HPDE6-E6E7 (cell line): ENCODE data around the gene DIO3.

Source experiments
- DNase-seq: peaks from one replicate; pipeline ENCODE4 v3.0.0; 2011; ENCODE audit warnings: missing footprints; ENCODE audit errors: extremely low spot score

DIO3 gene

DNA sequence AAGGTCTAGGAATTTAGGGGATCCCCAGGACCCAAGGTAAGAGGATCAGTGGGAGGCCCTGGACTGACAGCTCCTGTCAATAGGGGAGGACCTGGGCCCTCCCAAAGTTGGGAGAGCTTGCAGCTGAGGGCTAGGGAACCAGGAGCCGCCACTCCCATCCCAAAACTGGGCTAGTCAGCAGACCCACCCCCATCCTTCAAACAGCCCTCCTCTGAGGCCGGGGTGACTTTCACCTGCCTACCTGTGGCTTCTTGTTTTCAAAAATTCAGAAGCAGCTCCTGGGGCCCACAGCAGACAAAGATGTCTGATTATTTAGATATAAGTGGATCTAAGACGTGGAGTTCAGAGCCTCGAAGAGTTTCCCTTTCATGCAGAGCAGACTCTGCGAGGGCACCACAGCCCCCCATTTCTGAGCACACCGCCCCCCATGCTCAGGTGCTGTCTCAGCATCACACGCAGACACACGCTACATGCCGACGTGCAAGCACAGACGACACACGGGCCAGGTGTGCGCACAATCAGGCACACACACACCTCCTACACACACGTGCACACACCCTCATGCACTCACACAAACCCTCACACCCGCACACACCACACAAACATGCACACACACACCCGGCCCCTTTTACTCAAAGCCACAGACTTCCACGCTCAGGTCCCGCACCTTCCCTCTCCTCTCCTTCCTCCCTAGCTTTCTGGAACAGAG lies 21.9 kb downstream of the DIO3 start:
- no peak for DNase-seq

DNA sequence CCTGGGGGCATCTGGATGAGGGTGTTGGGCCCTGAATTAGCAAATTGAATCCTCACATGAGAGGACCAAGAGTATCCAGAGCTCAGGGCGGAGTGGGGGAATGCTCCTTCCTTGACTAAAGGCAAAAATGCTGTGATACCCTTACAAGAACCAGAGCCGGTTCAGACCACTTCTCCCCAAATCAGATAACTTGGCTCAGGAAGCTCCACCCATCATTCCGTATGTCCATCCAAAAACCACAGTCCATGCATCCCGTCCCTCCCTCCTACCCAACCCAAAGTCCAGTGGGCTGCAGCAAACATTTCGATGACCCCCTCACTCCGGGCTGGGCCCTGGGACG lies 22.4 kb downstream of the DIO3 start:
- DNase-seq = no peak

- no peak for DNase-seq
Measured at GRCh38 chr14:101584055-101584859, 23.0 kb downstream of the DIO3 start.

DNA sequence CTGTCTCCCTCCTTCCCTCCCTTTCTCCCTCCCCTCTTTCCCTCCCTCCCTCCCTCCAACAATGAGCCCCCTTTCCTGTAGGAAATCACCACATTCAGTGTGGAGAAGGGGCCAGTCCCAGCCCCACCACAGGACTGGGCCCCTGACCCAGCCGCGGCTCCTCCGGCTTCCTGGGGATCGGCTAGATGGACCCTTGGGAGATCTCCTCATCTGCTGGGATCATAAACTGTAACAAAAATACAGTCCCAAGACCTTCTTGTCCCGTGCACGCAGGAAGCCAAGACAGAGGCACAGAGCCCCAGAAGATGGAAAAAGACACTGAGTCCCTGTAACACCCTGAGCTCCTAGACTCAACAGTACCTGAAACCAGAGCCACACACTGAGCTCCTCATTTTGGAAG lies 23.9 kb downstream of the DIO3 start:
- no peak for DNase-seq

DNA sequence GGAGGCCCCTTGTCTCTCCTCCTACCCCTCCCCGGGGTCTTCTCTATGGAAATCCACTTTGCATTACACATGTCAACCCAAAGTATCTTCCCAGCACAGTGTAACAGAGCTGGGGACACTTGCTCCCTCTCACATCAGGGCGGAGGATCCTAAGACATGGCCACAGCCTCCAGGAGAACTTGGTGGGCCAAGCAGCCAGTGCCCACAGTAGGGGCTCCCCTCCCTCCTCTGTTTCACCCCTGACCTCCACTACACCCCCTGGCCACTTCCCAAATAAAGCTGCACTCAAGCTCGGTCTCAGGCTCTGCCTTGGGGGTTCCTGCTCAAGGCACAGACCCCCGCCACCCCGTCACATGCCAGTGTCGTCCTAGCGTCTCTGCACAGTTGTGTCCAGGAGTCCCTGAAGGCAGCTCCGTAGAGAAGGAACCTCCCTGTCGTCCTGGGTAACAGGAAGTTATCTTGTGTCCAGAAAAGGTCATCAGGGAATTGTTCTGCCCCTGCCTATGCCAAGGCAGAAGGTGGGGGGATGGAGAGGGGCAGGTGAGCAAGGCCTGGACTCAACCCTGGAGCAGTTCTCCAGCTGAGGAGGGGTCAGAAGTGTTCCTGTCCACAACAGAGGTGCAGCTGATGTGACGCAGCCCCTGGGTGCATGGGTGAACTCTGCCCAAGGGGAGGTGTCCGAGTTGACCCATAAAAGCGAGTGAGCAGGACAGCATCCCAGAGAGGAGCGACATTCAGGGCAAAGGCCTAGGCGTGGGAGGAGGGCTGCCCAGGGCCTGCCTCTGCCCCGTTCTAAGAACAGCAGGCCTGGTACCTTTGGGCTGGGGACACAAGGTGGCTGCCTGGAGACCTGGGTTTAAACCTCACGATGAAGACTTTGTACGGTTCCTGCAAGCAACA lies 25.5 kb downstream of the DIO3 start:
- DNase-seq = no peak

- DNase-seq = no peak
Measured at GRCh38 chr14:101587441-101587911, 26.2 kb downstream of the DIO3 start.

- DNase-seq = no peak
Measured at GRCh38 chr14:101588286-101588975, 27.1 kb downstream of the DIO3 start.

- no peak for DNase-seq
Measured at GRCh38 chr14:101588990-101589389, 27.7 kb downstream of the DIO3 start.

DNA sequence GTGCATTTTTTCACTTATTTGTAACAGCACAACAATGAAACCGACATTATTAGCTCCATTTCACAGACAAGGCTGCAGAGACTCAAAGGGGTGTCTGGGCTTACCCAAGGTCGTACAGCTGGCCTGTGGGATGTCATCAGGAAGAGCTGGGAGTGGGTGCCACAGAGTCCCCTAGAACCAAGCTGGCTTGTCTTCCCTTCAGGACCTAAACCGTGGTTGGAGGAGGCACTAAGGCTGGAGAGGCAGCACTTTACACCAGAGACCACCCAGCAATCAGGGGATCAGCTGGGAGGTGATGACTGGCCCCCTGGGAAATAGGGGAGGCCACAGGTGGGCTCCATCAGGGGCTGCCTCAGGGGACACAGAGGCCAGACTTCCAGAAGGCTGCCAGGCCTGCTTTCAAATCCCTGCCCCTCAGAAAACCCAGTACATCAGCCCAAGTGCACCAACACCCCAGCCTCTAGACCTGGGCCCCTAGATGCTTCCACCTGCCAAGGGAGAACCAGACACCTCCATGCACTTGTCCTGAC lies 28.3 kb downstream of the DIO3 start:
- DNase-seq = no peak

DNA sequence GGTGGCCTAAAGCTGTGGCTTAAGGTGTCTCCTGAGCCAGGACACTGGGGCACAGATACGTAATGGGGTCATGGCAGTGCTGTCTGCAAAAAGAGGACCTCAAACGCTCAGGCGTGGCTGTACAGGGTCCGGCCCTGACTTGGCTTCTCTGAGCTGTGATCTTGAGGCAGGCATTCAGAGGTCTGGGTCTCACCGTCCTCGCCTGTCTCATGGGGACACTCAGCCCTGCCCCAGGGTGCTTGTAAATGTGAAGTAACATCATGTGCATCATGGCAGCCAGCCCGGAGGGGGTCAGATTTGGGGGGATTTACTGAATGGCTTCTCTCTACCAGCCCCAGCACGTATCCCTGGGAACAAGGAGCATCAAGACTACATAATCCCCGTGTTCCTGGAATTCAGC lies 28.8 kb downstream of the DIO3 start:
- DNase-seq = no peak

DNA sequence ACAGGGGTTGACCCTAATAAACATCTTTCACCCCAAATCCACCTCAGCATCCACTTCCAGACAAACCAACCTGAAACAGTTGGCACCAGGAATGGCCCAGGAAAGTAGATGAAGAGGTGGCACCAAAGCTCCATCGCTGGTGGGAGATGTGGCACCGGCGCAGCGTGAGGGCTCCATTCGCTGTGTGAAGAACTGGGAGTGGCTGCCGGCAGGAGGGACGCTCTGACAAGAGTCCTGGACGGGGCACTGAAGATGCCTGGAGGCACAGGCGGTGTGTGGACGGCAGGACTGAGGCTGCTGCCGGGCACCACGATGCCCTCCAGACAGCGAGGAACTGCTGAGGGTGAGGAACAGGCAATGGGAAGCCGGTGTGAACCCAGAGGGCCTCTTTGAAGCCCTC lies 29.3 kb downstream of the DIO3 start:
- no peak for DNase-seq

- no peak for DNase-seq
Measured at GRCh38 chr14:101591121-101591520, 29.8 kb downstream of the DIO3 start.

DNA sequence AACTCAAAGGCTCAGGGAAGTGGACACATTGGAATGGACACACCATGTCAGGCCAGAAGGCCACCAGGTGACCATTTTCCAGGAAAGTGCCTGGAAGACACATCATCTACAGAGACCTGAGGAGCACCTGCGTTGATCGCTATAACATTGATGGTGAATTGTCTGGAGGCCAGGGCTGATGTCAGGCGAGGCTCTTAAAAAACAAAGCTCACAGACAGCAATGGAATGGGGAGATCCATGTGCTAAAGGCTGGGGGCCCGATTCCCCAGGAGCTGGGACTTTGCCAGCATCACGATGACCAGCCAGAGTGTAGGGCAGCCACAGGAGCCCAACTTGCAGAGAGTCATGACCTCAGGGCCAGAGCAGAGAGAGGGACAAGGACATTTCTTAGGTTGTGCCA lies 30.3 kb downstream of the DIO3 start:
- no peak for DNase-seq

DNA sequence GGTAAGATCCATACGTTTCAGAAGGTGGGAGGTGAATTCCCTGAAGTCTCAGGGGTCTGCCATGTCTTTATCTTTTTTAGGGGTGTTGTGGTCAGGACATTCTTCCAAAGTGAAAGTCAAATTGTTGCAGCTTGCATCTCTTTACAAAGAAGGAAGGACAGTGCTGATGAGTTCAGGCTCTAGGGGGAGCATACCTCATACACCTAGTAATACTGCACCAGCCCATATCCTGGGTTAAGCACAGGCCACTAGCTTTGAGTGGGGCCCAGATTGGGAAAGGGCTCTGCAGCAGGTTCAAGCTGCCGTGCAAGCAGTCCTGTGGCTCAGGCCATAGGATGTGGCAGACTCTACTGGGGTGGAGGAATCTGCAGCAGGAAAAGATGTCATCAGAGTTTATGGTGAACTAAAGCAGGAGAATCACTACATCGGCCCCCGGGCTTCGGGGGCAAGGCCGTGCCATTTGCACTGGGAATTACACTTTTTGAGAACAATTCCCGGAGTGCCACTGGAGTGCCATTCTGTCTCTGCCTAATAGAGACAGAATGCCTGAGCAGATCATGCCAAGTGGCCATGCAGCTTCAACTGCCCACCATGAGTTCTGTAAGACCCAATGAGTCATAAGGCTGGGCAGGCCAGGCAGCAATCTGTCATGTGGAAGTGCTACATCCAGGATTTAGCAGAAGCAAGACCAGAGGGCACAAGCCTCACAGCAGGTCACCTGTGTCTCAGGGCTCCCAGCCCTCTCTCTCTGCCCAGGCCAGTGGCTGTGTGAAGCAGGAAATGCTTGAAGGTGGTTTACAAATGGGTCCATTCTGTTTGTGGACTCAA lies 32.3 kb downstream of the DIO3 start:
- DNase-seq = no peak

DNA sequence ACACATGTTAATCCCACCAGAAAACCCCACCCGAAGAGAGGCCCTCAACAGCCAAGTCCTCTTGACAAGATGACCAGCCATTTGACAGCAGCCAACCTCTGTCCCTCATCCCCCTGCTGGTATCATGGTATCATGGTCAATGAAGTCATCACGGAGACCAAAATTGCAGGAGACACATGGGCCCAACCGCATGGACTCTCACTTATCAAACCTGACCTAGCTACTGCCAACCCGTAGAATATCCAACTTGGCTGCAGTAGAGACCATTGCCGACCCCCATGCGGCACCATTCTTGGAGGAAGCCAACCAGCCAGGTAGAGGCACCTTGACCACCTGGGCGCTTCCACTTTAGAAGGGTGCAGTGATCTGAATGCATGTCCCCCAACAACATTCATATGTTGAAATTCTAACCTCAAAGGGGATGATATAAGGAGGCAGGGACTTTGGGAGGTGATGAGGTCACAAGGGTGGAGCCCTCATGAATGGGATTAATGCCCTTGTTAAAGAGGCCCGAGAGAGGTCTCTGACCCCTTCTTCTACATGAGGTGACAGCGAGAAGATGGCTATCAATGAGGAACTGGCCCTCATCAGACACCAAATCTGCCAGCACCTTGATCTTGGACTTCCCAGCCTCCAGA lies 33.3 kb downstream of the DIO3 start:
- DNase-seq = no peak

DNA sequence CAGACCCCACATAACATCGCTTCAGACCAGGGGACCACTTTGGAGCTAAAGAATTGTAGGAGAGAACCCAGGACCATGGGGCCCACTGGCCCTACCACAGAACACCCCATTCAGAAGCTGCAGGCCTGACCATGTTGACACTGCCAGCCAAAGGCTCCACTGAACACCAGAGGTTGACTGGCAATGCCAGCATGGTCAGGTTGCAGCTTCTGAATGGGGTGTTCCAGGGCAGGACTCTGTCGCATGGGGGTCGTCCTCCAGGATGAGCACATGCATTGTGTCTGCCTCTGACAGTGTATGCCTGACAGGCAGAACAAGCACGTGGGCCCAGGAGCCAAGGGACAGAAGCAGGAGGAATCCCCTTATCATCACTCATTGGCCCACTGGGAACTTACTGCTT lies 34.1 kb downstream of the DIO3 start:
- no peak for DNase-seq

- no peak for DNase-seq
Measured at GRCh38 chr14:101595887-101596721, 34.8 kb downstream of the DIO3 start.

DNA sequence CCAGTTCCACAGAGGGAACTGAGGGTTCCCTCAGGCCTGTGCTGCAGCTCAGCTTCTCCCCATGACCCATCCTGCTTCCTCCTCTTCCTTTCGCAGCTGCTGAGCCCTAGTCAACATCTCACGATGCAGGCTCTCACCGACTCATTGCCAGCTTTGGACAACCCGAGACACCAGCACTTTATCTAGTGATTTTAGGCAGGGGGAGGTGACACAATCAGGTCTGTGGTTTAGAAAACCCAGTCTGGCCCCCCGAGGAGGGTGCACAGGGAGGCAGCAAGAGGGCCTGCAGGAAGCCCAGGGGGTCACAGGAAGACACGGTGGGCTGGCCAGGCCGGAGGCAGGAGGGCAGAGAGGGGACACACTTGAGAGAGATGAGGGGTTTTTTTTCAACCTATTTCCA lies 35.4 kb downstream of the DIO3 start:
- DNase-seq = no peak

DNA sequence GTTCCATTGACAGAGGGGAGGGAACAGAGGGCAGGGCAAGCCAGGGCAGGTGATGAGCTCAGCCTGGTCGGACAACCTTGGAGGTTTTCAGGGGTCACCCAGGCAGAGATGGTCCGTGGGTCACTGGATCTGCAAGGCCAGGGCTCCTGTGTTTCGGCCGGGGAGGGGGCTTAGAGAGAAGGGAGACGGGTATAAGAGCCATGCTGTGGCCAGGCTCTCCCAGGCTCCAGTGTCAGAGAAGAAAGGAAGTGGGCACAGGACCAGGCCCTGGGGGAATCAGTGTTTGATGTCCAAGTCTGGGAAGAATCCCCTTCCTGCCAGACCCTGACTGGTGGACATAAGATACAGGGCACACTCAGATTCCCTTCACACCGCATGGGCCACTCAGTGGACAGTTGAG lies 36.9 kb downstream of the DIO3 start:
- no peak for DNase-seq
